Thyroid gland (tissue), 4 donors: ENCODE results near the gene CD59.

Experiments
- POLR2A ChIP-seq, 2 donors: fragments of 450-650 bp; IDR thresholded peaks; one replicate each; pipeline ENCODE4 v1.6.1; 2017; ENCODE audit warnings: antibody characterized with exemption in 2 of 2, mild to moderate bottlenecking in 2 of 2, moderate library complexity in 1 of 2
- TF ChIP-seq, protein P1 (sequence below), 6 experiments: fragments of 200-600 bp in 3 of 6; fragments of 450-650 bp in 3 of 6; sonication (generic) in 3 of 6; IDR thresholded peaks; one replicate each; pipeline ENCODE4 v1.5.1; 2016 to 2019; ENCODE audit warnings: antibody characterized with exemption in 6 of 6, mild to moderate bottlenecking in 2 of 6, inconsistent platforms in 1 of 6, moderate library complexity in 1 of 6

DNA sequence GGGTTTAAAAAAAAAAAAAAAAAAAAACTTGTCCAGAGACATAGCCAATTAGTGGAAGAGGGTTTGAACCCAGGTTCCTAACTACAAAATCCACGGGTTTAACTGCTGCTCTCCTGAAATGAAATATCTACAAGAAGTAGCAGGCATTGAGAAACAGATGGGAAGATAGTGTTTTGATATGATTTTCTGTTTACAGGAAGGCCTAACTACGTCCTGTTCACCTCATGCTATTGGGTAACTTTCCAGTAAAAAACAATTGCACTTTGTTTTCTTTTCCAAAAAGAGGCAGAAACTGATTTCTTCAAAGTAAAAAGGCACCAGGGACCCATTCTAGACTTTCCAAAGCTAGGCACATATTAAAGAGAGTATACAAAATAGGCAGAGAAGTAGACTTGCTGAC, 29.7 kb downstream of the CD59 start:
- no peak for TF ChIP-seq POLR2A (IDR thresholded peaks at IDR 0.05)
- TF ChIP-seq, protein P1, sequence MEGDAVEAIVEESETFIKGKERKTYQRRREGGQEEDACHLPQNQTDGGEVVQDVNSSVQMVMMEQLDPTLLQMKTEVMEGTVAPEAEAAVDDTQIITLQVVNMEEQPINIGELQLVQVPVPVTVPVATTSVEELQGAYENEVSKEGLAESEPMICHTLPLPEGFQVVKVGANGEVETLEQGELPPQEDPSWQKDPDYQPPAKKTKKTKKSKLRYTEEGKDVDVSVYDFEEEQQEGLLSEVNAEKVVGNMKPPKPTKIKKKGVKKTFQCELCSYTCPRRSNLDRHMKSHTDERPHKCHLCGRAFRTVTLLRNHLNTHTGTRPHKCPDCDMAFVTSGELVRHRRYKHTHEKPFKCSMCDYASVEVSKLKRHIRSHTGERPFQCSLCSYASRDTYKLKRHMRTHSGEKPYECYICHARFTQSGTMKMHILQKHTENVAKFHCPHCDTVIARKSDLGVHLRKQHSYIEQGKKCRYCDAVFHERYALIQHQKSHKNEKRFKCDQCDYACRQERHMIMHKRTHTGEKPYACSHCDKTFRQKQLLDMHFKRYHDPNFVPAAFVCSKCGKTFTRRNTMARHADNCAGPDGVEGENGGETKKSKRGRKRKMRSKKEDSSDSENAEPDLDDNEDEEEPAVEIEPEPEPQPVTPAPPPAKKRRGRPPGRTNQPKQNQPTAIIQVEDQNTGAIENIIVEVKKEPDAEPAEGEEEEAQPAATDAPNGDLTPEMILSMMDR (IDR thresholded peaks at IDR 0.05), result no peak
